ENCODE results near the gene ZSCAN30.

Gene ZSCAN30

DNA sequence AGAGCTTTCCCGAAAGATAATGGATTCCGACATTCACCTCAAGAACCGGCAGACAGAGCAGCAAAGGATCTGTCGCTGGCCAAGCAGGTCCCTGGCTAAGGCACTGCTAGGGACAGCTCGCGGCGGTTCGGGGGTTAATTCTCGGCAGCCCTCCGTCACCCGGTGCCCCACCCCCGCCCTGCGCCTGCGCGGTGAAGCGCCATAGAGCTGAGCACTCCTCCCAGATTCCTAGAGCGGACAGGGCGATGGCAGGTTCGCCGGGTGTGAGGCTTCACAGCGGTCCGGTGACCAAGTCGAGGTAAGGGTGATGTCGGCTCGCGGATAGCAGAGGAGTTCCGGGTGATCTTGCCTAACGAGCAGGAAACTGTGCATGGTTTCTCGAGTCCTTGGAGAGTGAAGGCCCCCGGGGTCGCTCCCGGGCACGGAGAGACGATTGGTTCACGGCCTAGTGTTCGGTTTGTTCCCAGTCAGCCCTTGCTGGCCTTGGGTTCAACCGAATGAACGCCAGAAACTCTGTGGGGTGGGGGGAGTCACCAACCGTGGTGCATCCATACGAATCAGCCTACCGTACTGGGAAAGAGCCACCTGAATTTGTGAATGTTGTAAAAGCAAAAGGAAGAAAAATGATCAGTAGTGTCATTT, at the start of gene ZSCAN30:
ZSCAN30 (minus strand) TSS at position 136 of the 642 bp plus-strand sequence. CDS start 25,877 bp downstream, outside the sequence.
- DNase-seq = peak; percentile 85

DNA sequence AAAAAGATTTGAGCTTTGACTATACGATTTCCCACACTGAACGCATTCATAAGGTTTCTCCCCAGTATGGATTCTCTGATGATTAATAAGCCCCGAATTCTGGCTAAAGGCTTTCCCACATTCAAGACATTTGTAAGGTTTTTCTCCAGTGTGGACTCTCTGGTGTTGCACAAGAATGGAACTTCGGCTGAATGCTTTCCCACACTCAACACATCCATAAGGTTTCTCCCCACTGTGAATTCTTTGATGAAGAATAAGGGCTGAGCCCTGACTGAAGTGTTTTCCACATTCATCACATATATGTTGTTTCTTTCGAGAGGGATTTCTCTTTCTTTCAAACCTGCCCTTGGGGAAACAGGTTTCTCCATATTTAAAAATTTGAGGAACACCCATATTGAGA, 47.3 kb upstream of the ZSCAN30 start:
- DNase-seq = no peak

DNA sequence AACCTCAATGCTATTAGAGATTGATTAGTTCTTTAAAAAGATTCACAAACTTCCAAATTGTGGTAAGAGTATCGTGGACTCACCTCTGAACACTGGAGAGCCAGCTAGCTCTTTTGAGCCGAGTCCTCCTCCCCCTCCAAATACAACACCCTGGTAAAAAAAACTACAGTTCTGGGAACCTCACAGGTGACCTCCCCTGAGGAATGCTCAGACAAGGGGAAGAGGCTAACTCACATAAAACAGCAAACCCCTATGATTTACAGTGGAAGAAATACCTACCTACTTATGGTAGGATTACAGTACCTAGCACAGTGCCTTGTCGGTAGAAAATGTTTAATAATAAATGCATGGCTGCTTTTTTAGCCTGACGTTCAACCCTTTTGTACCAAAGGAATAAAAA, 45.8 kb upstream of the ZSCAN30 start:
- DNase-seq = no peak

DNA sequence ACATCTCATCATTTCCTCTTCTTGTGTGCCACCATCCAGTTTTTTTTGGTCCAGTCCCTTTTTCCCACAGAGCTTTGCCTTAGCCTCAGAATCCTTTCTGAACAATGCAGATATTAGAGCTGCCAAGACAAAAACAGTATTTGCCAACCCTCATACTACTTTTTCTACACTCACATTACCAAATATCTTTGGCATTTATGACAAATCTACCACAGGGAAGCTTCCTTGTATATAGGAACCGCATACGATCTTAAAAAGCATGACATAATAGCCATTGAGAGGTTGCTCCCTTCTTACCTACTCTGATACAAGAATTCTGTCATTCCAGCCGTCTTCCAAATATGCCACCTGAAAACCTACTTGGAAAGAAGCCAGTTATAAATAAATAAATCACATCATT, 44.8 kb upstream of the ZSCAN30 start:
- no peak for DNase-seq

DNA sequence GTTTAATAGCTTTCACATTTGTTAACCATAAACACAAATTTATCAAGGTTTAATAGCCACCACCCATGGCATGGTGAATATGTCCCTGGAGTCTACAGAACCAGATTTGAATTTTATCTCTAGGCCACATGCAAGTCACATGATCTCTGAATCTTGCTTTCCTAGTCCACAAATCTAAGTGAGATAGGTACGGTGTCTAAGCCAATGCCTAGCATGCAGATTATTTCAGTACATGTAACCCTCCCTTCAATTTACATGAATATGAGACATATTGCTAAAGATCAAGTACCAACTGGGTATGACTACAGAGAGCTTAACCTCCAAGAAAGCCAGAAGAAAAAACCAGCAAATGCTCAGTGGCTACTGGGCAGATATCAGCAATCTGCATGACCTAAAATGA, 44.2 kb upstream of the ZSCAN30 start:
- DNase-seq = no peak

DNA sequence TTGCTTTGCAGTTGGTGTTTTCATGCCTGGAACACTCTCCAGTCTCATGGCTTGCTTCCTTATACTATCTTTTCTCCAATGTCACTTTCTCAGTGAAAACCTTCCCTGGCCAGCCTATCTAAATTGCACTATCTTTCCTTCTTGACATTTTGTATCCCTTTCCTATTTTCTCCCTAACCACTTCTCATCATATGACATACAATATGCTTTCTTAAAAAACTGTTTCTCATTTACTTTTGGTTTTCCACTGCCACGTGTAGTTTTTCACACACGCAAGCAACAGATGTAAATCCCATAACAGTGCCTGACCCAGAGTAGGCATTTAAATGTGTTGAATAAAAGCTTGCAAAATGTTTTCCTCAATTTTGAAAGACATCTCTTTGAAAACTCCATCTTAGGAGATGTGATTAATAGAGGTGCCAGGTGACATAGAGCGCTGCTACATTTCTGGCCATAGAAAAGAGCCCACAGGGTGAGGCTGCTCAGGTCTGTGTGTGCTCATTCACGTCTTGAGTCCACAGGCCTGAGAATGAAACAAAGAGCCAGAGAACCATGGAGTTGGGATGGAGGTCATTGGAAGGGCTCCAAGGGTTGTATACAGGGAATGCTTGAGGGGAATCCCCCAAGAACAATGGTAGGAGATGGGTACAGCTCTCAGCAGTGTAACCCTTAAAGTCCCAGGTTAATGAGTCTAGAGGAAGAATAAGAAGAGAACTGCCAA, 41.5 kb upstream of the ZSCAN30 start:
- no peak for DNase-seq

DNA sequence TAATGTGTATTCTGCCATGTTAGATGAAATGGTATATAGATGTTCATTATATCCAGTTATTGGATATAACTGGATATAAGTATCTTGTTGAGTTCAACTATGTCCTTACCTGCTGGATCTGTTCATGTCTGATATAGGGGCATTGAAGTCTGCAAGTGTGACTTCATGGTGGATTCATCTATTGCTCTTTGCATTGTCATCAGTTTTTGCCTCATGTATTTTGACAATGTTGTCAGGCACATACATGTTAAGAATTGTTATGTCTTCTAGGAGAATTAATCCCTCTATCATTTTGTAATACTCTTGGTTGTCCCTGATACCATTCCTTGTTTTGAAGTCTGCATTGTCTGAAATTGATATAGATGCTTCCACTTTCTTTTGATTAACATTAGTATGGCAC, 38.8 kb upstream of the ZSCAN30 start:
- no peak for DNase-seq

DNA sequence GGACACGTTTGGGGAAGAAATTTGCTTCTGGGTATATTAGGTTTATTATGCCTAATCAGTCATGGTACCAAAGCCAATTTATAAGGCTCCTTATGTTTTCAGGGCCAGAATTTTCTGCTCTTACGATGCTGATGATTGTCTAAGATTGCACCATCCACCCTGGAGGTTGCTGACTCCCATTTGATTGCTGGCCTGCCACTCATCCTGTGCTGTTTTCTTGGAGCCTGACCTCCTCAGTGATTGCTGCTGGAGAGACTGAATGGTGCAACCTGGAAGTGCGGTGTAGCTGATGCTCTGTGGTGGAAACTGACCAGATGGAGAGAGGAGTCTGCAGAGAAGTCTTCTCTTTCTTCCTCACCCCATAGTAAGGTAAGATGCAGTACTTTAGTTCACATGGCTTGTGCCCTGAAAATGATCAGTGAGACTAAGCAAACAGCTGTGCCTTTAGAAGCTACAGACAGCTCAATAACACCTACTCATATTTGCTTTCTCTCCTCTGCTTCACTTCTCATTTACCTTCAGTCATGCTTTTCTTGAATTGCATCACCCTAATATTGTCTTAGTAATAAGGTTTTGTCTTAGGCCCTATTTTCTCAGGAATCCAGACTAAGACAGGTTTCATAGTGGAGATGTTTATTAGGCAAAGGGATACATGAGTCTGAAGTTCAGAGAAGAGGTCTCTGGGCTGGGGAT, 36.8 kb upstream of the ZSCAN30 start:
- no peak for DNase-seq

DNA sequence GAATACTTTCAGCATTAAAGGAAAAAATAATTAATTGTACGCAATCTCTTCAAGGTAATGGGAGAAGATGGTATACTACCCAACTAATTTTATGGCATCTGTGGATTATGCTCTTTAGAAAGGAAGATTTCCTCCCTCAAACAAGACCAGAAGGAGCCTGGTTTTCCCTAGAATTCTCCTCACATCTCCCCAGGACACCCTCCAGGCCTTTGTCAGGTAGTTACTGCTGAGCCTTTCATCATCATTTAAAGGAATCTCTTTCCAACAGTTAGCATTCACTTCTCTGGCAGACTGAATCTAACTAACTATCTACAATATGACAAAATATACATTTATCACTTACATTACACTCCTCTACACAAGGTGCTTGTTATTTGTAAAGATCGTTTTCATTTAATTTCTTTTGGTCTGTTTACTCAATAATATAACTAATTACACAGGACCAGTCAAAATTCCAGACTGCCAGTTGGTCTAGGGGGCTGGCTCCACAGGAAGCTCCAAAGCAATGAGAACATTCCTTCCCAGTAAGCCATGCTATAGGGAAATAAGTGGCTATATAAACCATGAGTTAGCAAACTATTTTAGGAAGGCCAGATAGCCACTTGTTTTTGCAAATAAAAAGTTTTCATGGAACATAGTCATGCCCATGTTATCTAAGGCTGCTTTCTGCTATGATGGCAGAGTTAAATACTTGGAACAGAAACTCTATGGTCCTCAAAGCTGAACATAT, 35.1 kb upstream of the ZSCAN30 start:
- no peak for DNase-seq

DNA sequence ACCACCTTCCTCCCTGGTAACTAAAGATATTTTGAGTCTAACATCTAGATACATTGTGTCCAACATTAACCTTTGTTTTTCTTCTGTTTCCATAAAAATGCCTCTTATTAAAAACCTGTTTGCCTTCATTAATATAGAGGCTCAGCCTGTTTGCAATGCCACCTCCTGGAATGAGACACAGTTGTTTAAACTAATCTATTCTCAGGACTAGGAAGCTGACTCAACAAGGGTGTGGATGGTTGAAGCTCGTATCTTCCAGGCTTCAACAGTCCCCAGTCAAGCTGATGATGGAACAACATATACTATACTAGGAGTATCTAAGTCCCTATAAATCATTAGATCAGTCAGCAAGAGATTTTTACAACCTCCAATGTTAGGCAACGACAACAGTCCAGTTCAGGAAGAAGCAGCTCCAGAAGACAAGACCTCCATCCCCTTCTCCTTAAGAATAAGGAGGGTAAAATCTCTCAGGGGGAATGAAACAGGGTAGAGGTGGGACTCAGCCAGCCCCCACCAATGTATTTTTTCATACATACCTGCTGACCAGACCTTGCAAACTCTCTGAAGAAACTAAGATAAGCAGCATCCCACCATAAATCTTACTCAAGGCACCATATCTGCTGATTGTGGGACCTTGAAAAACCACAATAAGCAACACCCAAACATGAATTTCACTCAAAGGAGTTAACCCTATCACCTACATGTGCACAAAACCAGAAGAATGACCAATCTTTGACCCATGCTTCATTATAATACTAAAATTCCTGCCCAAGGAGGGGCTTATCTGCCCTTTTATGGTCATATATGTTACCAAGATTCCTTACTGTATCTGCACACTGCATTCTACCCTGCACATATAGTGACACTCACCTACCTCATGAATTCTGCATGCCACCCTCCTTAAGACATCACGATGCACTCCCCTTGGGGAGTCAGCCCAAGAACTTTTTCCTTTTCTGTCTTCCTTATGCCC, 32.7 kb upstream of the ZSCAN30 start:
- no peak for DNase-seq

DNA sequence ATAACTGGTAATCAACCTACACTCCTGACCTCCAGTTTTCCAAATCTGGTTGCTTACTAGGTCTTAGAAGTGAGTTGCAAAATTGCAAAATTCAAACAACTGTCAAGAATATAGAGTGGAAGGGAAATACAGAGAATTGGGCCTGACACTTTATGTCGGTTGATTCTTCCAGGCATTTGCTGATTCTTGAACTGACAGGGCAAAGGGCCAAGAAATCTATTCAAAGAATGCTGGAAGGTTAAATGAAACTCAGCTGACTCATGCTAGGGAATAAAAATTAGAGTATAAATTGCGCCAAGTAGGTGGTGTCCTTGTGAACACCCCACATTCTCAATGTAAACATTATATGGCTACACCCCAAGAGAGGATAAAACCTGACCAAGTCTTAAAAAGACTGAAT, 21.5 kb upstream of the ZSCAN30 start:
- DNase-seq = no peak

DNA sequence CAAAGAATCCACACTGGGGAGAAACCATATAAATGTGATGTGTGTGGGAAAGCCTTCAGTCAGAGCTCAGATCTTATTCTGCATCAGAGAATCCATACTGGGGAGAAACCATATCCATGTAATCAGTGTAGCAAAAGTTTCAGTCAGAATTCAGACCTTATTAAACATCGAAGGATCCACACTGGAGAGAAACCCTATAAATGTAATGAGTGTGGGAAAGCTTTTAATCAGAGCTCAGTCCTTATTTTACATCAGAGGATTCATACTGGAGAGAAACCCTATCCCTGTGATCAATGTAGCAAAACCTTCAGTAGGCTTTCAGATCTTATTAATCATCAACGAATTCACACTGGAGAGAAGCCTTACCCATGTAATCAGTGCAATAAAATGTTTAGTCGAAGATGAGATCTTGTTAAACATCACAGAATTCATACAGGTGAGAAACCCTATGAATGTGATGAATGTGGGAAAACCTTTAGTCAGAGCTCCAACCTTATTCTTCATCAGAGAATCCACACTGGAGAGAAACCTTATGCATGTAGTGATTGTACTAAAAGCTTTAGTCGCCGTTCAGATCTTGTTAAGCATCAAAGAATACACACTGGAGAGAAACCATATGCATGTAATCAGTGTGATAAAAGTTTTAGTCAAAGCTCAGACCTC, 16.7 kb upstream of the ZSCAN30 start:
- no peak for DNase-seq

DNA sequence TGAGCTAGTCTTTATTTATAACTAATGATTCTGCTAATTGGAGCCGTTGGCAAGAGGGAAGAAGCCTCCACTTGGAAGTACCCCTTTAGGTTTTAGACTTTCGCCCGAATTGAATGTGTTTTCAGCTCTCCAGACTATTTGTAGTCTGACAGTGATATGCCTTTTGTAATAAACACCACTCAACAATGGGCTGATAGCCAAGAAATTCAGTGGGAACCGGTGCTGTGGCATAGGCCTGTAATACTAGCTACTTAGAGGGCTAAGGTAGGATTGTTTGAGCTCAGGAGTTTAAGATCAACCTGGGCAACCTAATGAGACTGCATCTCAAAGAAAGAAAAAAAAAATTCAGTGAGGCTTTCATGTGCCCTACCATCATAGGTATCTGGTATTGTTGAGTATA, 13.6 kb upstream of the ZSCAN30 start:
- DNase-seq = no peak

DNA sequence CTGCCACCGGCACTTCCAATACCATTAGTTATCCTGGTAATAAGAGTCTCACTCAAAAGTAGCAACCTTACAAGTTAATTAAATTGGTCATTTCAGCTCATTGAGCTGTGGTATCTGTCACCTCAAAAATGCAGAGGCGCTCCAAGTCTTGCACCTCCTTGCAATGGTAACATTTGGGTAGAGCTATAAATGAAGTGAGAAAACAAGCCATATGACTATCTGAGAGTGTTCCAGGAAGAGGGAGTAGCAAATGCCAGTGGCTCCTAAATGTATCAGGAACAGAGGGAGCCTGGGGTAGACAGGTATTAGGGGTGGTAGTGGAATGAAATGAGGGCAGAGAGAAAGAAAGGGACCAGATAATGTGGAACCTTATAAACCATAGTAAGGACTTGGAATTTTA, 6.0 kb upstream of the ZSCAN30 start:
- no peak for DNase-seq

DNA sequence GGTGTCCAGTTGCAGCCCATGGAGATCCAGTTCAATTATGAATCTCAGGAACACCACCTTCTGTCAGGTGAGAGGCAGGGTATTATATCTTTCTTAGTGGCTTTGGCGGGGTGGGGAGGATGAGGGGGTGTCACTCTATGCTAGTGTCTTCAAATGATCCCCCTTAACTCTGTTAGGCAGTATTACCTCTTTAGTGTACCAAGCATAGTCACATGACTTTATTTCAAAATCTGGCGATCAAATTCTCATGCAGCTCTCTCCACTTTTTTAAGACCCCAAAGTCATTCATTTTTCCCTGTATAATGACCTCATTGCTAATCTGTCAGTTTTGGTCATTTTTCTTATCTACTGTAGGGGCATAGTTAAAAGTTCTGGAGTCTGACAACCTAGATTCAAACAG, 1.1 kb upstream of the ZSCAN30 start:
- DNase-seq = no peak

DNA sequence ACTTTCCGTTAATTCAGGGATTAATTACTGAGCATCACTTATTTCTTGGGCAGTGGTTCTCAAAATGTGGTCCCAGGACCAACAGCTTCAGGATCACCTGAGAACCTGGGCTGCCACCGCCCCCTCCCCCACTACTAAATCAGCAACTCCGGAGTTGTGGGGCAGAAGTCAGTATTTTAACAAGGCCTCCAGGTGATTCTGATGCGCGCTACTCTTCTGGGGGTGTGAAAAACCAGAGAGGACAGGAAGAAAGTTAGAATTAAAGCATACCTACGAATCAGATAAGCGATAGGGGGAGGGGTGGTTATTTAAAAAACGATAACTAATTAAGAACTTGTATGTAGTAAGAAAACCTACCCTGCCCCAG, 319 bp downstream of the ZSCAN30 start:
- no peak for DNase-seq

DNA sequence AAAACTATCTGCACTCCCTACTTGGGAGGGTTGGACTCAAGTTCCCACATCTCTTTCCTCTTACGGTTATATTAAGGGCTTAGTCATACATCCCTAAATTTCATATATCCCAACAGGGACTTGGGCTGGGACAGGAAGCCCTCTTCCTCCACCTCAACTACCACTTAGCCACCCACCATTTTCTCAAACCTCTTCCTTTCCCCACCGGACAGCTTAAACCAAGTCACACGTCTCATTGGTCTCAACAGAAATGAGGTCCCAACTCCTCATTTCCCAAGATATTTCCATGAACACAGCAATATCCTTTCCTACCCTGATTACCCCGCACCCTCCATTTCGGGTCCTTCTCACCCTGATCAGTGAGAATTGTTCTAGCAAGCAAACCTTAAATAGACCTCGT, 736 bp downstream of the ZSCAN30 start:
- no peak for DNase-seq

DNA sequence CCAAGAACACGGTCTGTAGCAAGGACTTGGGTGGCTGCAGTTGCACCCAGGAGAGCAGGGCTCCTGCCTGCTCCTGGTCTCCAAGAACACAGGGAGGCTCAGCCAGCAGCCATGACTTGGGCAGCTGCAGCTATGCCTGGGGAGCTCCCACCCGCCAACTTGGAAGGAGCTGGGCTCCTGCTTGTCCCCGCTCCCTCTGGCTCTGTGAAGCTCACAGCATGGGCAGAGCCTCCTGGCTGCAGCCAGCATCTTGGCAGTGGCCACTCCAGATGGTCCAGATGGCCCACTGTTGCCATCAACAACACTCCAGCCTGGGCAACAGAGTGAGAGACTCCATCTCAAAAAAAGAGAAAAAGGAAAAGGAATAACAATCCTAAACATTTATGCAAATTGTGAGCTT, 5.2 kb downstream of the ZSCAN30 start:
- DNase-seq = no peak

DNA sequence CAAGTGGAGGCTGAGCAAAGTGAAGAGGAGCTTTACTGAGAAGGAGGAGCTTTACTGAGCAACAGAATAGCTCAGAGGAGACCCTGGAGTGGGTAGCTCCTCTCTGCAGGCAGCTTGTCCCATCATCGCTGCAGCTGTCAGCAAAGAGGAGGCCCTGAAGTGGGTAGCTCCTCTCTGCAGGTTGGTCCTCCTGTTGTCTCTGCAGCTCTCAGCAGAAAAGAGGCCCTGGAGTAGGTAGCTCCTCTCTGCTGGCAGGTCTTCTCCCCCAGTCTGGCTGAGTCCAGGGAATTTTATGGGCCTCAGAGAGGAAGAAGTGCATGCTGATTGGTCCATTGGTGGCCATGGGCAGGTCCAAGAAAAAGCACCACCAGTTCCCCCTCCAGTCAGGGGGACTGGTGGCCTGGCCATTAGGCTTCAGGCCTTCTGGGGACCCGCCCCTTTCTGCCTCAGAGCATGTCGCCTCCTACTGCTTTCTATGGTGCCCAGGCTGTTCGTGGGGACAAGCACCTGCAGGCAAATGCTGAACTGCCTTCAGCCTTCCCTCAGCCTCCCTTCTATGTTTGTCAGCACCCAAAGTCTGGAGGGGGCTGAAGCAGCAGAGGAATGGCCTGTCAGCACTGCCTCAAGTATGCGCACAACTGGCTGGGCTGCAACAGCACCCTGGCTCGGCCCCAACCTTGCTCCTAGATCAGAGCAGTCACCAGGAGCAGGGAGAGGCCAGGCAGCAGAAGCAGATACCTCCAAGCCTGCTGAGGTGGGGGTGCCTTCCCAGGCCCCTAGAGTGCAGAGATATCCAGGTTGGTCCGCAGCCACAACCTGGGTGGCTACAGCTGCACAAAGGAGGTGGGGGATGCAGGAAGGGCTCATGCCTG, 5.9 kb downstream of the ZSCAN30 start:
- DNase-seq = no peak

DNA sequence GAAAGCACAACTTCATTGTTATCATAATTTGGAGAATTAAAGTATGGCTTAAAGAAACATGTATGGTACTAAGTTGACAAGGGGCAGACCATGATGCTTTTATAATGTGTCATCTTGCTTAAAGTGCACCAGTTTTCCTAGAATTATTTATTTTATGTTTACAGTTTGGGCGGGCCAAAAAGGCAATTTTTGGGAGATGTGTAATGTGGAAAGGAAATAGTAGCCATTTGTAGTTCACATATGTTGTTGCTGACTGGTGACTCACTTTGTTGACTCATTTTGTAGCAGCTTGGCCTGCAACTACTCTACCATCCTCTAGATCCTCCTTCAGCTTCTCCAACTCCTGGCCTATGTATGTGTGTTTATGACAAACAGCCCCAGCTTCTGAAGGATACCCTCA, 7.7 kb downstream of the ZSCAN30 start:
- no peak for DNase-seq

DNA sequence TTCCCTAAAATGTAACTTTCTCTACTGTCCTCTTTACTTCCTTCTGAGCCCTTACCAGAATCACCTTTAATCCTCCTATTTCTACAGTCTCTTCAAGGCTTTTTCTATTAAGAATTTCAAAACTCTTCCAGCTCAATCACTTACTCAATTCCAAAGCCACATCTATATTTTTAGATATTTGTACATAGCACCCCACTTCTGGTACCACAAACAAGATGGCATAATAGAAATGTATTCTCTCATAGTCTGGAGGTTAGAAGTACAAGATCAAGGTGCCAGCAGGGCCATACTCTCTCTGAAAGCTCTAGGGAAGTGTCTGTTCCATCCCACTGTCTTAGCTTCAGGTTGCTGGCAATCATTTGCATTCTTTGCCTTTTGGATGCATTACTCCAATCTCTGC, 11.1 kb downstream of the ZSCAN30 start:
- no peak for DNase-seq

Measured in kidney glomerular epithelial cell (primary cell).